ENCODE measurements around the gene KLF18.

Gene KLF18

DNA sequence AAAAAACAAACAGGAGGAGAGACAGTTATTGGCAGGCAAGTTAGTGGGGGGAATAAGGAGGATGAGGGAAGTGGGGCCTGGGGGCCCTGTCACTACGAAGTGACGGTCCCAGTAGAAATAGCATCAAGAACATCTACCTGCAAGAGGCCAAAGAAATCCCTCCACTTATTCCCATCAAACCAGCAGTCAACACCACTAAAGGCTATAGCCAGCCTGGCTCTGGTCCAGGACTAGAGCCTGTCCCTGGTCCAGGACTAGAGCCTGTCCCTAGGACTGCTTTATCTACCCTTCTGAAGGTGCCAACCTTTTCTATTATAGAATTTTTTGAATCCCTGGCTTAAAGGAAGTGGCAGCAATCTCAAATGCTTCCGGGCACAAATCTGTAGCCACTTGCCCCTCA is 3.2 kb downstream of the KLF18 start:
- Histone ChIP-seq H3K4me2 (ENCODE audit: low read length) (no peak overlapping the region), H3K79me2 (no peaks in the 10 kb centered on the region), H3K4me1 (no peaks in the 10 kb centered on the region), H2AFZ (no peak overlapping the region), H3K9me3 (ENCODE audit: control insufficient read depth, low read length) (no peaks in the 10 kb centered on the region), H3K4me3 (ENCODE audit: low read depth, low read length) (no peak overlapping the region), H3K27me3 (ENCODE audit: control insufficient read depth, insufficient read depth, low read length) (no peaks in the 10 kb centered on the region), H3K27ac (no peak overlapping the region), H3K36me3 (ENCODE audit: control insufficient read depth, insufficient read depth, low read length) (no peaks in the 10 kb centered on the region), H3K9ac (no peak overlapping the region)
- TF ChIP-seq, protein P1, sequence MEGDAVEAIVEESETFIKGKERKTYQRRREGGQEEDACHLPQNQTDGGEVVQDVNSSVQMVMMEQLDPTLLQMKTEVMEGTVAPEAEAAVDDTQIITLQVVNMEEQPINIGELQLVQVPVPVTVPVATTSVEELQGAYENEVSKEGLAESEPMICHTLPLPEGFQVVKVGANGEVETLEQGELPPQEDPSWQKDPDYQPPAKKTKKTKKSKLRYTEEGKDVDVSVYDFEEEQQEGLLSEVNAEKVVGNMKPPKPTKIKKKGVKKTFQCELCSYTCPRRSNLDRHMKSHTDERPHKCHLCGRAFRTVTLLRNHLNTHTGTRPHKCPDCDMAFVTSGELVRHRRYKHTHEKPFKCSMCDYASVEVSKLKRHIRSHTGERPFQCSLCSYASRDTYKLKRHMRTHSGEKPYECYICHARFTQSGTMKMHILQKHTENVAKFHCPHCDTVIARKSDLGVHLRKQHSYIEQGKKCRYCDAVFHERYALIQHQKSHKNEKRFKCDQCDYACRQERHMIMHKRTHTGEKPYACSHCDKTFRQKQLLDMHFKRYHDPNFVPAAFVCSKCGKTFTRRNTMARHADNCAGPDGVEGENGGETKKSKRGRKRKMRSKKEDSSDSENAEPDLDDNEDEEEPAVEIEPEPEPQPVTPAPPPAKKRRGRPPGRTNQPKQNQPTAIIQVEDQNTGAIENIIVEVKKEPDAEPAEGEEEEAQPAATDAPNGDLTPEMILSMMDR (IDR thresholded peaks at IDR 0.05), result no peak

DNA sequence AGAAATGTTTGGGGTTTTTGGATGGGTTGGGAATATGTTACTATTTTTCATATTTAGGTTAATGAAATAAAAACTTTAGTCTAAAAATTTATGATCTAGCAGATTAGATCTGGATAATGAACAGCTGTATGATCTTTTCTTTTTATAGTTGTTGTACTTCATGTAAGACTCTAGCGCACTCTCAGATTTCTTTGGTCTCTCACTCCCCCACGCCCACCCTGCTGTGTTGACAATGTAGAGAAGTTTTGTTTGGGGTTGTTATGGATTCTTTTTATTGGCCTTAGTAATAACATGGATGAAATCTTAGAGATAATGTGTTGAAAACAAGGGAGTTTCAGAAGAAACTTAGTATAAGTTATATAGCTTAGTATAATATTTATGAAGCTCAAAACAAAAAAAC is 5.5 kb downstream of the KLF18 start:
- H3K4me3 ChIP-seq (ENCODE audit: low read depth, low read length), result no peak overlapping the region
- H3K4me2 ChIP-seq (ENCODE audit: low read length), result no peak overlapping the region
- no peaks in the 10 kb centered on the region for H3K79me2 ChIP-seq
- H3K9ac ChIP-seq, result no peak overlapping the region
- no peaks in the 10 kb centered on the region for H3K27me3 ChIP-seq (ENCODE audit: control insufficient read depth, insufficient read depth, low read length)
- H3K4me1 ChIP-seq, result no peaks in the 10 kb centered on the region
- H3K27ac ChIP-seq, result no peak overlapping the region
- no peaks in the 10 kb centered on the region for H3K36me3 ChIP-seq (ENCODE audit: control insufficient read depth, insufficient read depth, low read length)
- H3K9me3 ChIP-seq (ENCODE audit: control insufficient read depth, low read length), result no peaks in the 10 kb centered on the region
- no peak overlapping the region for H2AFZ ChIP-seq
- TF ChIP-seq, protein P1 (IDR thresholded peaks at IDR 0.05), result no peak

DNA sequence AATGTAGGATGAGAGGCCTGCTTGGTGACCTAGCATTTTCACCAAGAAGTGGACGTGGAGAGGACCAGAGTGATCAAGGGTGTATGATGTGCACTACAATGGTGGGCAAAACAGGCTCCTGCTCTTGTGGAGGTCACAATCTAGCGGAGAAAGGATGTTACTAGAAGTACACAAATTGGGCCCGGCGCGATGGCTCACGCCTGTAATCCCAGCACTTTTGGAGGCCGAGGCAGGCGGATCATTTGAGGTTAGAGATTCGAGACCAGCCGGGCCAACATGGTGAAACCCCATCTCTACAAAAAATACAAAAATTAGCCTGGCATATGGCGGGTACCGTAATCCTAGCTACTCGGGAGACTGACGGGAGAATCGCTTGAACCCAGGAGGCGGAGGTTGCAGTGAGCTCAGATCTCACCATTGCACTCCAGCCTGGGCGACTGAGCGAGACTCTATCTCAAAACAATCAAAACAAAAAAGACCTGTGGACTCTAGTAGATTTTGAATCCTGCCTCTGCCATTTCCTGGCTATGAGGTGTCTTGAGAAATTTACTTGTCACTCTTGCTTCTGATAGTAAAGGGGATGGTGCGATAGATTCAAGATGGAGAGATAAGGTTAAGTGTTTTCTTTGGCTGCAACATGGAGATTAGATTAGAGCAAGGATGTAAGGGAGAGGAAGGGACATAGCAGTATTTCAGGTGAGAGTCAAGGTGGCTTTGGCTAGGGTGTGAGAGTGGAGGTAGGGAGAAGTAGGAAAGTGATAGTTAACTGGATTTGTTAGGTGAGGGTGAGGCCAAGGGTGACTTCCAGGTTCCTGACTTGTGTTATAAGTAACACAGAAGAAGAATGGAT is 7.1 kb downstream of the KLF18 start:
- Histone ChIP-seq H3K4me1 (no peaks in the 10 kb centered on the region), H3K27me3 (ENCODE audit: control insufficient read depth, insufficient read depth, low read length) (no peaks in the 10 kb centered on the region), H3K27ac (no peak overlapping the region), H3K9me3 (ENCODE audit: control insufficient read depth, low read length) (no peaks in the 10 kb centered on the region), H3K9ac (no peak overlapping the region), H3K4me3 (ENCODE audit: low read depth, low read length) (no peak overlapping the region), H3K36me3 (ENCODE audit: control insufficient read depth, insufficient read depth, low read length) (no peaks in the 10 kb centered on the region), H3K4me2 (ENCODE audit: low read length) (no peak overlapping the region), H2AFZ (no peak overlapping the region), H3K79me2 (no peaks in the 10 kb centered on the region)
- TF ChIP-seq, protein P1 (IDR thresholded peaks at IDR 0.05), result no peak

DNA sequence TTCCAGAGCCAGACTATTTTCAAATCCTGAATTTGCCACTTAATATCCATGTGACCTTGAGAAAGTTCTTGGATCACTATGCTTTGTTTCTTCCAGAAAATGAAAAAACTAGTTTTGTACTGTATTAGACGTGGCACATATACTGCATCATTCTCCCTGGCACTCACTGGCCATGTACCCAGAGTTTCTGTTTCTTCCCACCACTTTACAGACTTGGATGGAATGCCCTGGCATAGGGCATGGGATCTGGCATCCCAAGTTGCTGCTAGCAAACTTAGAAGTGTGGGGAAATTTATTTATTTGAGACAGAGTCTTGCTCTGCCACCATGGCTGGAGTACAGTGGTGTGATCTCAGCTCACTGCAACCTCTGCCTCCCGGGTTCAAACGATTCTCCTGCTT is 10.0 kb downstream of the KLF18 start:
- Histone ChIP-seq H3K4me1 (no peaks in the 10 kb centered on the region), H3K36me3 (ENCODE audit: control insufficient read depth, insufficient read depth, low read length) (no peaks in the 10 kb centered on the region), H3K4me3 (ENCODE audit: low read depth, low read length) (no peak overlapping the region), H3K27me3 (ENCODE audit: control insufficient read depth, insufficient read depth, low read length) (no peaks in the 10 kb centered on the region), H3K9me3 (ENCODE audit: control insufficient read depth, low read length) (no peaks in the 10 kb centered on the region), H3K27ac (no peak overlapping the region), H2AFZ (no peak overlapping the region), H3K9ac (no peak overlapping the region), H3K4me2 (ENCODE audit: low read length) (no peak overlapping the region), H3K79me2 (no peaks in the 10 kb centered on the region)
- TF ChIP-seq, protein P1 (IDR thresholded peaks at IDR 0.05), result no peak
